HepG2 (cell line): ENCODE data around the gene ROPN1B. TPM values are rescaled to one million over a fixed set of nuclear protein-coding genes. Genes with fewer than 3 reads are reported as not detected.

Experiments used
- ATAC-seq: fragments of 200-7000 bp; cut with Tn5 transposase; 3 replicates; pipeline ENCODE4 v1.9.1; 2020; ENCODE audit warnings: mild to moderate bottlenecking, moderate library complexity
- BruUV-seq: library from RNA; stranded (reverse); fragments of 400-500 nt; replicated peaks from 2 replicates; lab custom pipeline; 2021; lab: Mats Ljungman, UMichigan
- CTCF ChIA-PET: fragments of 300-600 bp; formaldehyde crosslinking; extraction: SDS; loops from one replicate; lab custom pipeline; 2021; ENCODE audit warnings: low total read pairs, inconsistent platforms, low intra/inter-chr PET ratio; lab: Yijun Ruan, JAX
- POLR2A ChIA-PET: fragments of 350-600 bp; sonication (Branson Sonifier 250); formaldehyde crosslinking; loops from one replicate; lab custom pipeline; 2020; ENCODE audit warnings: antibody characterized with exemption, inconsistent platforms; lab: Yijun Ruan, JAX
- DNase-seq: peaks from one replicate; pipeline ENCODE4 v3.0.0-alpha.2; 2015; ENCODE audit warnings: low spot score
- FAIRE-seq: peaks from 3 replicates; lab custom pipeline; 2011; peaks lifted over from hg19 to GRCh38; lab: Jason Lieb, UNC
- H2AFZ ChIP-seq: one replicate; pipeline ENCODE4 v1.6.1; 2011; ENCODE audit warnings: low read length, inconsistent platforms
- H3K27ac ChIP-seq: fragments of 300-600 bp; 3 replicates; pipeline ENCODE4 v1.8.0; 2011; ENCODE audit warnings: mixed run types, mild to moderate bottlenecking, mixed read lengths, low read length, inconsistent platforms; ENCODE audit not compliant: insufficient read depth; ENCODE audit errors: extremely low read length
- H3K27me3 ChIP-seq, 2 experiments: fragments of 200-600 bp in 1 of 2; 2 replicates in 1 of 2; 3 replicates in 1 of 2; pipeline versions ENCODE4 v1.6.0 to v1.8.0; 2011; ENCODE audit warnings: low read length in 2 of 2, mild to moderate bottlenecking in 2 of 2, moderate library complexity in 2 of 2, inconsistent platforms in 1 of 2; ENCODE audit not compliant: insufficient read depth in 2 of 2, control insufficient read depth in 1 of 2
- H3K36me3 ChIP-seq, 2 experiments: fragments of 200-600 bp in 1 of 2; replicated peaks in 1 of 2; 2 replicates in 1 of 2; 3 replicates in 1 of 2; pipeline versions ENCODE4 v1.5.1 to v1.8.0; 2011; ENCODE audit warnings: low read length in 2 of 2, inconsistent platforms in 1 of 2; ENCODE audit not compliant: insufficient read depth in 2 of 2, control insufficient read depth in 1 of 2
- H3K4me1 ChIP-seq: 2 replicates; pipeline ENCODE4 v1.5.1; 2012; ENCODE audit warnings: low read length, inconsistent platforms; ENCODE audit not compliant: insufficient read depth
- H3K4me2 ChIP-seq: 2 replicates; pipeline ENCODE4 v1.6.0; 2011; ENCODE audit warnings: low read depth, low read length, inconsistent platforms
- H3K4me3 ChIP-seq, 3 experiments: fragments of 200-600 bp in 1 of 3; sonication (generic), shearing (Covaris generic) in 1 of 3; replicated peaks in 1 of 3; 2 replicates each; pipeline ENCODE4 v1.5.1; 2011 to 2016; ENCODE audit warnings: low read length in 3 of 3, inconsistent platforms in 2 of 3, low read depth in 2 of 3, mild to moderate bottlenecking in 2 of 3, control low read depth in 1 of 3, mixed read lengths in 1 of 3; ENCODE audit not compliant: insufficient read depth in 1 of 3
- H3K79me2 ChIP-seq: one replicate; pipeline ENCODE4 v1.6.1; 2011; ENCODE audit warnings: low read length, inconsistent platforms; ENCODE audit not compliant: insufficient read depth
- H3K9ac ChIP-seq: 2 replicates; pipeline ENCODE4 v1.6.0; 2011; ENCODE audit warnings: mild to moderate bottlenecking, low read depth, low read length, inconsistent platforms; ENCODE audit not compliant: insufficient read depth
- H3K9me3 ChIP-seq: 2 replicates; pipeline ENCODE4 v1.5.1; 2012; ENCODE audit warnings: mild to moderate bottlenecking, low read length
- H4K20me1 ChIP-seq: 2 replicates; pipeline ENCODE4 v1.6.0; 2011; ENCODE audit warnings: inconsistent platforms, mild to moderate bottlenecking, low read length, moderate library complexity; ENCODE audit not compliant: insufficient read depth
- AKAP8 ChIP-seq: sonication (generic); formaldehyde crosslinking; IDR thresholded peaks from 2 replicates; pipeline ENCODE4 v1.5.1; 2020; ENCODE audit warnings: mild to moderate bottlenecking, missing genetic modification reagents
- ARNT ChIP-seq: fragments of 450-650 bp; IDR thresholded peaks from 2 replicates; pipeline ENCODE4 v1.6.1; 2017
- HNF4G ChIP-seq, 2 experiments: sonication (generic) in 1 of 2; formaldehyde crosslinking in 1 of 2; IDR thresholded peaks; 2 replicates each; pipeline versions ENCODE4 v1.4.0 to v1.6.1; 2011 to 2020; ENCODE audit warnings: borderline replicate concordance in 2 of 2, low read depth in 2 of 2, mild to moderate bottlenecking in 2 of 2, low read length in 1 of 2, missing genetic modification reagents in 1 of 2, moderate library complexity in 1 of 2
- KLF16 ChIP-seq, 2 experiments: sonication (generic) in 1 of 2; formaldehyde crosslinking in 1 of 2; IDR thresholded peaks; 2 replicates each; pipeline versions ENCODE4 v1.6.1 to v1.8.0; 2016 to 2023; ENCODE audit warnings: missing genetic modification reagents in 2 of 2, missing compliant biosample characterization in 1 of 2
- MZF1 ChIP-seq: sonication (generic); formaldehyde crosslinking; IDR thresholded peaks from 2 replicates; pipeline ENCODE4 v1.8.1; 2023; ENCODE audit warnings: mild to moderate bottlenecking, missing genetic modification reagents, borderline replicate concordance
- NFIB ChIP-seq: sonication (generic); formaldehyde crosslinking; IDR thresholded peaks from 2 replicates; pipeline ENCODE4 v1.9.0; 2021; ENCODE audit warnings: missing genetic modification reagents, mild to moderate bottlenecking, borderline replicate concordance
- SP5 ChIP-seq: IDR thresholded peaks from 2 replicates; pipeline ENCODE4 v1.6.1; 2016; ENCODE audit warnings: low read depth, borderline replicate concordance
- TCF12 ChIP-seq, 2 experiments: fragments of 450-650 bp in 1 of 2; sonication (generic) in 1 of 2; formaldehyde crosslinking in 1 of 2; IDR thresholded peaks; 2 replicates each; pipeline versions ENCODE4 v1.6.1 to v1.8.0; 2017 to 2022; ENCODE audit warnings: antibody characterized with exemption in 1 of 2, mild to moderate bottlenecking in 1 of 2, missing genetic modification reagents in 1 of 2, moderate library complexity in 1 of 2
- ZNF333 ChIP-seq: sonication (generic); formaldehyde crosslinking; IDR thresholded peaks from 2 replicates; pipeline ENCODE4 v1.4.0; 2020; ENCODE audit warnings: mild to moderate bottlenecking, missing genetic modification reagents, borderline replicate concordance
- ZNF569 ChIP-seq: sonication (generic); formaldehyde crosslinking; IDR thresholded peaks from 2 replicates; pipeline ENCODE4 v1.5.0; 2020; ENCODE audit warnings: mild to moderate bottlenecking, missing genetic modification reagents, moderate library complexity, borderline replicate concordance
- ZNF788 ChIP-seq: sonication (generic); formaldehyde crosslinking; IDR thresholded peaks from 2 replicates; pipeline ENCODE4 v1.5.0; 2020; ENCODE audit warnings: mild to moderate bottlenecking, missing genetic modification reagents, borderline replicate concordance
- WGBS: methylation state at CpG from one replicate; pipeline ENCODE4 v1.1.6; 2017; ENCODE audit warnings: low lambda C conversion rate; 5-methylcytosine and 5-hydroxymethylcytosine counted together
- in situ Hi-C: cut with HindIII; loops from 2 replicates; pipeline ENCODE4 v1.10.0; 2017; ENCODE audit warnings: low pct_unique_long_range_greater_than_20kb; ENCODE audit not compliant: extremely low pct_ligation_motif_present
- intact Hi-C: fragments of 100-400 bp; cut with micrococcal nuclease; formaldehyde crosslinking; loops from one replicate; pipeline ENCODE4 v1.10.0; 2022; ENCODE audit not compliant: unreplicated experiment
- polyA plus RNA-seq, 8 experiments: library from polyadenylated mRNA; depleted of rRNA in 3 of 8; stranded (reverse) in 7 of 8; unstranded in 1 of 8; fragments of >200 nt; fragmentation: Illumina TruSeq in 4 of 8; extraction: Trizol in 4 of 8; gene quantifications; 2 replicates each; pipeline versions ENCODE4 v1.2.1 to v1.2.3, GENCODE V29; 2011 to 2016; ENCODE audit warnings: low read depth in 4 of 8, missing spikeins in 1 of 8, mixed read lengths in 1 of 8; ENCODE audit not compliant: insufficient read depth in 1 of 8
- total RNA-seq, 5 experiments: library from RNA; depleted of rRNA; stranded (reverse); fragments of >200 nt; fragmentation: Illumina TruSeq; extraction: Trizol; gene quantifications; 2 replicates each; pipeline ENCODE4 v1.2.3, GENCODE V29; 2016; ENCODE audit warnings: low read depth in 1 of 5
- TF ChIP-seq, protein P1 (sequence below): sonication (generic); formaldehyde crosslinking; IDR thresholded peaks from 2 replicates; pipeline ENCODE4 v1.4.0; 2020; ENCODE audit warnings: missing genetic modification reagents, low read depth, mild to moderate bottlenecking, borderline replicate concordance
- TF ChIP-seq, protein P2 (sequence below): sonication (generic); formaldehyde crosslinking; IDR thresholded peaks from 2 replicates; pipeline ENCODE4 v1.4.0; 2020; ENCODE audit warnings: missing genetic modification reagents, borderline replicate concordance

The ROPN1B gene
- total and polyA plus RNA-seq, 2 of the 13 experiments (the other 11 are each of a cell fraction or from before 2014, with no cell fraction given), result not detected

DNA sequence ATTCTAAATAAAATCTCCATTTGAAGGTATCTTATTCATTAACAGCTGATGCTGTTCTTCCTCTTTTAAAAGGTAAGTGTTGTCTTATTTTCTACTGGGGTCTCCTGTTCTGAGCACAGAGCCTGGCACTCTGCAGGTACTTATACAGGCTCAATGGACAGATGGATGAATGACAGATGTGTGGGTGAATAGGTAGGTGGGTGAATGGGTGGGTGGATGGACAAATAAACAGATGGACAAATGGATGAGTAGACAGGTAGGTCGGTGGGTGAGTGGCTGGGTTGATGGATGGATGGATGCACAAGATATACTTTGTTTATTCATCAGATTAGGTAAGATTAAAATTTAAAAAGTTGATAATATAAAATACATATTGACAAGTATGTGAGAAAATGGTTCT is 61.5 kb downstream of the ROPN1B start:
- FAIRE-seq (no peak), DNase-seq (no peak), ATAC-seq (no peak)
- Histone ChIP-seq H3K79me2 (no peaks in the 10 kb centered on the region), H3K27me3 (no peaks in the 10 kb centered on the region), H2AFZ (no peak overlapping the region), H3K4me2 (no peak overlapping the region), H3K9ac (no peak overlapping the region), H3K9me3 (peaks cover 15% of the 10 kb centered on the region), H3K36me3 (no peaks in the 10 kb centered on the region; a peak in 2 of 5 replicates), H3K27ac (no peak overlapping the region), H4K20me1 (no peaks in the 10 kb centered on the region), H3K4me3 (no peak overlapping the region), H3K4me1 (no peaks in the 10 kb centered on the region)
- BruUV-seq, result no TSS peak
- CTCF ChIA-PET, result no interaction called here
- intact Hi-C loops (no loop called here), in situ Hi-C loops (no loop called here)
- TF ChIP-seq, protein P1, sequence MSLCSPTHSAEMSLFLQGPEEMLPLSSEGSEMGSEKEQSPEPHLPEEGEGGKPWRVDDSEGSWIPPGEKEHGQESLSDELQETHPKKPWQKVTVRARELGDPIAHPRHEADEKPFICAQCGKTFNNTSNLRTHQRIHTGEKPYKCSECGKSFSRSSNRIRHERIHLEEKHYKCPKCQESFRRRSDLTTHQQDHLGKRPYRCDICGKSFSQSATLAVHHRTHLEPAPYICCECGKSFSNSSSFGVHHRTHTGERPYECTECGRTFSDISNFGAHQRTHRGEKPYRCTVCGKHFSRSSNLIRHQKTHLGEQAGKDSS (CRISPR knock-in tag), result no peak
- TF ChIP-seq ZNF333 (CRISPR knock-in tag) (no peak), HNF4G (IDR thresholded peaks at IDR 0.05; ENCODE audit: borderline replicate concordance, low read depth, low read length) (no peak), HNF4G (CRISPR knock-in tag; IDR thresholded peaks at IDR 0.05; ENCODE audit: borderline replicate concordance, low read depth) (no peak), KLF16 (CRISPR knock-in tag; IDR thresholded peaks at IDR 0.05) (no peak), ZNF788 (CRISPR knock-in tag) (no peak), ARNT (no peak), NFIB (CRISPR knock-in tag) (no peak), ZNF569 (no peak), AKAP8 (CRISPR knock-in tag) (no peak), MZF1 (CRISPR knock-in tag) (no peak), SP5 (no peak), TCF12 (IDR thresholded peaks at IDR 0.05) (no peak), TCF12 (CRISPR knock-in tag; IDR thresholded peaks at IDR 0.05) (no peak)
- TF ChIP-seq, protein P2, sequence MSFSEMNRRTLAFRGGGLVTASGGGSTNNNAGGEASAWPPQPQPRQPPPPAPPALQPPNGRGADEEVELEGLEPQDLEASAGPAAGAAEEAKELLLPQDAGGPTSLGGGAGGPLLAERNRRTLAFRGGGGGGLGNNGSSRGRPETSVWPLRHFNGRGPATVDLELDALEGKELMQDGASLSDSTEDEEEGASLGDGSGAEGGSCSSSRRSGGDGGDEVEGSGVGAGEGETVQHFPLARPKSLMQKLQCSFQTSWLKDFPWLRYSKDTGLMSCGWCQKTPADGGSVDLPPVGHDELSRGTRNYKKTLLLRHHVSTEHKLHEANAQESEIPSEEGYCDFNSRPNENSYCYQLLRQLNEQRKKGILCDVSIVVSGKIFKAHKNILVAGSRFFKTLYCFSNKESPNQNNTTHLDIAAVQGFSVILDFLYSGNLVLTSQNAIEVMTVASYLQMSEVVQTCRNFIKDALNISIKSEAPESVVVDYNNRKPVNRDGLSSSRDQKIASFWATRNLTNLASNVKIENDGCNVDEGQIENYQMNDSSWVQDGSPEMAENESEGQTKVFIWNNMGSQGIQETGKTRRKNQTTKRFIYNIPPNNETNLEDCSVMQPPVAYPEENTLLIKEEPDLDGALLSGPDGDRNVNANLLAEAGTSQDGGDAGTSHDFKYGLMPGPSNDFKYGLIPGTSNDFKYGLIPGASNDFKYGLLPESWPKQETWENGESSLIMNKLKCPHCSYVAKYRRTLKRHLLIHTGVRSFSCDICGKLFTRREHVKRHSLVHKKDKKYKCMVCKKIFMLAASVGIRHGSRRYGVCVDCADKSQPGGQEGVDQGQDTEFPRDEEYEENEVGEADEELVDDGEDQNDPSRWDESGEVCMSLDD (CRISPR knock-in tag), result no peak
- POLR2A ChIA-PET, result no interaction called here
- WGBS, result 36% methylated on average over 1 of the region's 1 CpG
